Middle frontal gyrus (tissue), 1 donor: ENCODE data around the gene CARS1.

Experiments
- DNase-seq: peaks from one replicate; pipeline ENCODE4 v3.0.0-alpha.2; 2015; ENCODE audit warnings: low spot score; ENCODE audit errors: extremely low spot score

The CARS1 gene

DNA sequence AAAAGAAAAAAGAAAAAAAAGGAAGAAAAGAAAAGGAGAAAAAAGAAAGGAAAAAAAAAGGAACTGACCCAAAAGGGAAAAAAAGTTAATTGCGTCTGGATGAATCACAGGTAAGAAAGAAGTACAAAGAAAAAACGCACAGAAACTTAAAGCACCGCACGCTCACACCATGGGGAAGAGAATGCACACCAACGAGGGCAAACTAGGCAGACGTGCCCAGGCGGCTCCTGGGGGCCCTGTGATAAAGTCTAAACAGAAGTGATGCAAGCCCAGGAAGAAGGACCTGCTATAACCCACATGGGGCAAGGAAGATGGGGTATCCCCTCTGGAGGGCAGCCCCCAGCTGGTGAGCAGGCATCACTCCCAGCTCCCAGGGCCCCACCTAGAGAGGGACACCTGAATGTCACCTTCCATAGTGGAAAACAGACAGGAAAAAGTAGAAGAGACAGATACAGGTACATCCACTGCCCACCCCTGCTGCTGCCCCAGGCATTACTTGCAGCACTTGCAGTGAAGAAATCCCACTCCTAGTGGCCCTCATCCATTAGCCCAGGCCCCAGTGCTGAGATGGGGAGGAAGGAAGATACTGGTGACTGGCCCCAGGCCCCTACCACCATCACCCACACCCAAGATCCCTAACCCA is 94.0 kb downstream of the CARS1 start:
- DNase-seq, result no peak

DNA sequence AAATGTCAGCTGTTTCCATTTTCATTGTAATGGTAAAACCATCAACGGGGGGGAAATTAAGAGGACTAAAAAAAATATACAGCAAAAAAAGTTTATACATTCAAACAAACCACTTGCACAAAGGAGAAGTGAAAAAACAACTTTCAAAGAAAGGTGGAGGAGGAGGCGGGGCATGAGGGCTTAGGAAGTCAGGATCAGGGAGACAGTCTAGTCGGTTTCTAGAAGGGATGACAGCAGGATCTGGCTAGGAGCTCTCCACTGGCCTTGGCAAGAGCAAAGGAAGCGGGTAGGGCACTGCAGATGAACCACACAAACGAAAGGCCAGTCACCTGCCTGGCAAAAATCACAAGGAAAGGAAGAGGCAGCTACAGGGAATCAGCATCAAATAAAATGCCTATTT is 96.1 kb downstream of the CARS1 start:
- no peak for DNase-seq

DNA sequence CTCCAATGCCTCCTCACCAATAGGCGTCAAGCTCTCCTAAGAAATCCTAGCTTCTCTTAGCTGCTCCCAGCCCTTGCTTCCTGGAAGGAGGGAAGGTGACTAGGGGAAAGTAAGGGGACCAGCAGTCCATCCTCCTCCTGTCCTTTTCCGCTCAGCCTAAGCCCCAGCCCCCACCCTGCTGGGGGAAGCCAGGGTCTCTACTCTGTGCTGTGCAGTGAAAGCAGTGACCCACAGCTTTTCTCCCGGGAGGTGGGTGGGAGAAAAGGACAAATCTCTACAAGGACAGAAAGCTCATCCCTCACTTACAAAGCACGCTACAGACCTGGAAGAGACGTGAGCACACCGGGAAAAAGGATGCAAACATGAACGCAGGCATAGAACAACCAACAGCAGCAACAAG is 97.1 kb downstream of the CARS1 start:
- DNase-seq, result no peak

DNA sequence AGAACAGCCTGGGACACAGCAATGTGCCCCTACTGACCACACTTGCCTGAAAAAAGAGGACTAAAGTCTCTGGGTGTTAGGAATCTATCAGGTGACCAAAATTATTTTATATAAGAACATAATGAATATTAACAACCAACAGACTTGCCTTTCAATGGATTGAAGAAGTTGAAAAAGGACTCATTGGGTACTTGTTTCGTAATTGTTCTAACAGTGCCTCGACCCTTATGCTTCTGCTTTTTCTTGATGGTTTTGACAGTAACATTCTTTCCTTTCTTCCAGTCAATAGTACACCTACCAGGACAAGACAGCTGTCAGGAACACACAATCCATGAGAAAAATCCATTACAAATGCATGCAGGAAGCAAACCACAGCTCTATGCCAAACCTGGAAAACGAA is 99.0 kb downstream of the CARS1 start:
- no peak for DNase-seq

DNA sequence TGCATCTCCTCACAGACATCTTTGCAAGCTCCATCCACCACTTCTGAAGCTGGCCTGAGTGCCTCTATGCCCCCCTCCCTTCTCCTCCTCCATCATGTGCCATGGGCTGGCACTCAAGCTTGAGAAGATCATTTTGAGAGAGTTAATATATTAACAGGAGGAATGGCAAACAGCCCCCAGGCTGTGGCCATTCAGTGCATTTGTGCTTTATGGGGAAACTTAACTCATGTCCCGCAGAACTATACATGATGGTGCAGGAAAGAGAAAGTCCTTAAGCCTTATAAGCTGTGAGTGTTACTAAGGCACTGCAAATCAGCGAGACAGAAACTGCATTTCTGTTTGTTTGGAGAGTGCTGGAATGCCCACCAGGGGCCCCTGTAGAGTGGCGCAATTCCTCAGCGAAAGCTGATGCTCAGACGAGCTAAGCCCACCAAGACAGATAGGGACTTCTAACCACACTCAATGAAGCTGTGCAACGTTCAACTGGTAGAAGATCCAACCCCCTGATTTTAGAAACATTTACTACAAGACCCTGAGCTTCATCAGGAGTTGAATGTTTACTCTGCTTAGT is 101.2 kb downstream of the CARS1 start:
- no peak for DNase-seq

DNA sequence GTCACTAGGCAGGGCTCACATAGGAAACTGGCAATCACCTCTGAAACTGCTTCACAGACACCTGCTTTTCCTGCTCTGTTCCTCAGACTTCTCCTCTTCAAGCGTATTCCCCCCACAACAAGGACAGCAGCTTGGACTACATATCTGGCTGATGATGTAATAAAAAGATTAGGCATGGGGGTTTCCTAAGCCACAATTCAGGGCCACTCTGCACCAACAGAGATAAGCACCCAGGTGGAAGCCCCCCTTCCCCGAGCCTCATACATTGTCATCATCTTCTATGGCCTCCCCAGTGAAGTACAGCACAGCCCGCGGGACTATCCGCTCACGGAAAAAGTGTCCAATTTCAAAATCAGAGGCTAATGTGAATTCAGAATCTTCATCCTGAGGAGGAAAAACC is 103.0 kb downstream of the CARS1 start:
- no peak for DNase-seq

DNA sequence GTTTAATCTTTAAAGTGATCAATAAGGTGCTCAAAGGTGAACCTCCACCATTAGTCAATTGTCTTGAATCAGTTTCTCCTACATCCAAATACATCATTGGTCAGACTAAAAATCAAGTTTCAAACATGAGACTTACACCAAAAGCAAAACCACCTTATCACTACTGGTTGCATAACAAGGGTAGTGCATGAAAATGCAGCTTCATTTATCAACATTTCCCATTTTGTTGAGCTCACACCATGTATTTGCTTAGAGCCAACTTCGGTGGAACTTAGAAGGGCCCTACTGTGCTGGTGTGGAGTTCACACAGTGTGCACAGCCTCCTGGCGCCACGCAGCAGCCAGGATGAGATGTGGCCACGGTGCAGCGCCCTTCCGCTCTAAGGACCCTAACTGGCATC is 104.9 kb downstream of the CARS1 start:
- DNase-seq, result no peak

DNA sequence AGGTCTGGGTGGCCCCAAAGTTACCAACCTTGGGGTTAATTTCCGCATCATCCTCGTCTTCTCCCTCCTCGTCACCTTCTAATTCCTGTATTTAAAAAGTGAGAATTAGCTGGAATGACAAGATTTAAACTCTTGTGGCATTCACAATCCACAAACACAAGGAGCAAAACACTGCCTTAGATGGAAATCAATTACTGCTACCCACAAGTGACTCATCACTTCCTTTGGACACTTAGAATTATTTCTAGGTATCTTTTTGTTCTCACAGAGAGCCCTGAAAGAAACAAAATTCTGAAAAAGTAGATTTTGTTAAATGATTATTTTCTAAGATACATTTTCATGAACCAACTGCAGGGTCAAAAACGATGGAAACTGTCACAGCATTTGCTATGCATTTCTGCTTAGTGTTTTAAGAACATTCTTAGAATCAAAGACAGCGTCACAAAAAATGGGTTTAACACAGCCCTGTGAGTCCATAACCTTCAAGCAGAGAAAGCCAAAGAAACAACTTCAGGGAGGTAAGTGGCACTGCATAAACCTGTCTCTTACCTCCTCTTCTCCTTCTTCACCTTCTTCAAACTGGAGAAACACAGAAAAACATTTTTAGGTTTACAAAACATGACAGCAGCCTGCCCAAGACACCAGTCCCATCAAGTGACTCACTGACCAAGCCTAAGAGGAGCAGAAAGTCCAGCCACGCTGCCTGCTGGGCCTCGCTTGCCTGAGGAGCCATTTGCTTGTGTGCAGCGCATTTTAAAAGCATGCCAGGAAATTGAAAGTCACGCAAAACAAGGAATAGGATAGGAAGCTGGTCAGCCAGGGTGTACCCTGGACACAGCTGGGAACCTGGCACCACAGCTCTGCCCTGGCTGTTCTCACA is 105.8 kb downstream of the CARS1 start:
- DNase-seq, result no peak
